IPS-11a (cell line): ENCODE results near the gene NCCRP1.

Experiments used
- H3K4me3 ChIP-seq: one replicate; pipeline ENCODE4 v1.5.1; 2013; ENCODE audit warnings: low read depth, low read length, control low read depth

Gene NCCRP1

DNA sequence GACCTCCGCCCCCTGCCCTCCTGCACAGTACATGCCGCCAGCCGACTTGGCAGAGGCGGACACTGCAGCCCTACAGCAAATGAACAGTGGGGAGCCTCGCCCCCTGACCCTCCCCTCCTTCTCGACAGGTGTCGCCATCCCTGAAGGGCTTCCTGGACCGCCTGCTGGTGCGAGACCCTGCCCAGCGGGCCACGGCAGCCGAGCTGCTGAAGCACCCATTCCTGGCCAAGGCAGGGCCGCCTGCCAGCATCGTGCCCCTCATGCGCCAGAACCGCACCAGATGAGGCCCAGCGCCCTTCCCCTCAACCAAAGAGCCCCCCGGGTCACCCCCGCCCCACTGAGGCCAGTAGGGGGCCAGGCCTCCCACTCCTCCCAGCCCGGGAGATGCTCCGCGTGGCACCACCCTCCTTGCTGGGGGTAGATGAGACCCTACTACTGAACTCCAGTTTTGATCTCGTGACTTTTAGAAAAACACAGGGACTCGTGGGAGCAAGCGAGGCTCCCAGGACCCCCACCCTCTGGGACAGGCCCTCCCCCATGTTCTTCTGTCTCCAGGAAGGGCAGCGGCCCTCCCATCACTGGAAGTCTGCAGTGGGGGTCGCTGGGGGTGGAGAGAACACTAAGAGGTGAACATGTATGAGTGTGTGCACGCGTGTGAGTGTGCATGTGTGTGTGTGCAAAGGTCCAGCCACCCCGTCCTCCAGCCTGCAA lies 18.3 kb upstream of the NCCRP1 start:
- no peak overlapping the region for H3K4me3 ChIP-seq

DNA sequence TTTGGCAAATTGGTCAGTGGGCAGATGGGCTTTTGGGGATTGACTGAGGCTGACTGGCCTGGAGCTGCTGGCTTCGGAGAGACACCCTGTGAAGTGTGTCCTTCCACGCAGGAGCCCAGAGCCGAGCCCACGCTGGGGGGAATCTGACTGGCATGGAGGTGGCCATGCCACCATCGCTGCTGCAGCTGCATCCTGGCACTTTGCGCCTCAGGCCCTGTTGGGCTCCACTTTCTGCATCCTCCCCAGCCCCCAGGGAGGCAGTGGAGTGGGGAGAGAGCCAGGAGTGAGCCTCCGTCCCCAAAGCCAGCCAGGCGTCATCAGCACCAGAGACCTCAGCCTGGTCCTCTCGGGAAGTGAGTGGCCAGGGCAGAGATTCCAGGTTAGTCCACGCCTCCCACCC lies 17.0 kb upstream of the NCCRP1 start:
- no peak overlapping the region for H3K4me3 ChIP-seq

- no peak overlapping the region for H3K4me3 ChIP-seq
These were observed 16.0 kb upstream of the NCCRP1 start for GRCh38 chr19:39180749-39181148.

GRCh38 chr19:39181500-39182173 lies 15.1 kb upstream of the NCCRP1 start:
- no peak overlapping the region for H3K4me3 ChIP-seq

DNA sequence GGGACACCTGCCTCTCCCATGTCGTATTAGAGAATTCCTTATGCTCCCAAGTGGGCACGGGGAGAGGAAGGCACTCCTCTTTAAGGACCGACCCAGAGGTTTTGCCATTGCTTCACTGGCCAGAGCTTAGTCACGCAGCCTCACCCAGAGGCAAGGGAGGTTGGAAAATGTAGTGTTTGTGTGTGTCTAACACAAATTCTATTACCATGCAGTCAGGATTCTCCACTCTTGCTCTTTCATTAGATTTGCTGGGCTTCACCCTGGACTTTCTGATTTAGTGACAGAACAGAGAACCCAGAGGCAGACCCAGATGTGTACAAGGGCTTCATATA lies 14.6 kb upstream of the NCCRP1 start:
- no peak overlapping the region for H3K4me3 ChIP-seq

- H3K4me3 ChIP-seq, result no peak overlapping the region
These were observed 13.7 kb upstream of the NCCRP1 start for GRCh38 chr19:39183104-39183503.

- H3K4me3 ChIP-seq, result no peak overlapping the region
These were observed 10.4 kb upstream of the NCCRP1 start for GRCh38 chr19:39186391-39186790.

DNA sequence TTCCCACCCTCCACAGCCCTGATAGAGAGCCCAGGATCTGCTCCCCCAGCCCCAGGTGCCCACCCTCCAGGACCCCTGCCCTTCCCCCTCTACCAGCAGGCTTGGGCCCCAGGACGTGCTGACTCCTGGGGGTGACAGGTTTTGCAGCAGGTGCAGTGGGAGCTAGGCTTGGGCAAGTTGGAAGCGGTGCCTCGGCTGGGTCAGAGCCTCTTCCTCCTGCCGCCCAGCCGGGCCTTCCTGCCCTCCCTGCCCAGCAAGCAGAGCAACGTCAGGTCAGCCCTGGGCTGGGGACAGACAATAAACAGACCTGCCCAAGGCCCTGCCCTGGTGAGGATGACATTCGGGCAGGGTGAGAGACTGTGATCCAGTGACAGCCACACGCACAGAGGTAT lies 9.2 kb upstream of the NCCRP1 start:
- H3K4me3 ChIP-seq, result no peak overlapping the region

DNA sequence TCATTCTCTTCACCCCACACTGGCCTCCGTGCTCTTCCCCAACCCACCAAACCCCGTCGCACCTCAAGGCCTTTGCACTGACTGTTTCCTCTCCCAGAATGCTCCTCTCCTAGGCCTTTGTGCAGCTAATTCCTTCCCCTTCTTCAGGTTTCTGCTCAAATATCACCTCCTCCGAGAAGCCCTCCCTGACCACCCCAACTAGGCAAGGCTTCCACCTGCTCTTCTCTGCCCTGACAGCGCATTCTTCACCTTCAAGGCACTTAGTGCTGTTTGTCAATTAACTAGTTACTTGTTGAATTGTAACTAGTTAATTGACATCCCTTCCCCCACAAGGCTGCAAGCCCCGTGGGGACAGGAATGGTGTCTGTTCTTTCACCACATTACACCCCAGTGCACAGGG lies 7.8 kb upstream of the NCCRP1 start:
- H3K4me3 ChIP-seq, result no peak overlapping the region

DNA sequence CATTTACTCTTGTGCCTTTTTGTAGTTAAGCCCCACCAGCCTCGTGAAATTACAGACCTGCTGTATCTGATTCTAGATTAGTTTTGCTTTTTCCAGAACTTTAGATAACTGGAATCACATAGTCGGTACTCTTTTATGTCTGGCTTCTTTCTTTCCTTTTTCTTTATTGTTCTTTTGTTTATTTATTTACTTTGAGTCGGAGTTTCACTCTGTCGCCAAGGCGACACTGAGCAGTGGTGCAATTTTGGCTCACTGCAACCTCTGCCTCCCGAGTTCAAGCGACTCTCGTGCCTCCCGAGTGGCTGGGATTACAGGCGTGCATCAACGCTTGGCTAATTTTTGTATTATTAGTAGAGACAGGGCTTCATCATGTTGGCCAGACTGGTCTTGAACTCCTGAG lies 6.0 kb upstream of the NCCRP1 start:
- no peak overlapping the region for H3K4me3 ChIP-seq

DNA sequence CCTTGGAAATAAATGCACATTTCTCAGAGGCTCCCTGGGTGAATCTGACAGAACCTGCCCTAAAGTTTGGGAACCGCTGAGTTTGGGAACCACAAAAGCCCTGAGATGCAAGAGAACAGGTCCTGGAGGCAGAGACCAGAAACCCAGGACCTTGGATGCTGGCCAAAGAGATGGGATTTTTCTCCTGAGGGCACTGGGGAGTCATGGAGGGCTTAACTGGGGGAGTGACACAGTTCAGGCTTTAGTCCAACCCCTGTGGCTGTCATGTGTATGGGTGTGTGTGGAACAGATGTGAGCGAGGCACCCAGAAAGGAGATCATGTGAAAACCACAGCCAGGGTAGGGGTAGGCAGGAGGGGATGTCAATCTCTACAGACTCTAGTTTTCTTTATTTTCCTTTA lies 3.9 kb upstream of the NCCRP1 start:
- H3K4me3 ChIP-seq, result no peak overlapping the region

- H3K4me3 ChIP-seq, result no peak overlapping the region
These were observed 3.0 kb upstream of the NCCRP1 start for GRCh38 chr19:39193803-39194202.

DNA sequence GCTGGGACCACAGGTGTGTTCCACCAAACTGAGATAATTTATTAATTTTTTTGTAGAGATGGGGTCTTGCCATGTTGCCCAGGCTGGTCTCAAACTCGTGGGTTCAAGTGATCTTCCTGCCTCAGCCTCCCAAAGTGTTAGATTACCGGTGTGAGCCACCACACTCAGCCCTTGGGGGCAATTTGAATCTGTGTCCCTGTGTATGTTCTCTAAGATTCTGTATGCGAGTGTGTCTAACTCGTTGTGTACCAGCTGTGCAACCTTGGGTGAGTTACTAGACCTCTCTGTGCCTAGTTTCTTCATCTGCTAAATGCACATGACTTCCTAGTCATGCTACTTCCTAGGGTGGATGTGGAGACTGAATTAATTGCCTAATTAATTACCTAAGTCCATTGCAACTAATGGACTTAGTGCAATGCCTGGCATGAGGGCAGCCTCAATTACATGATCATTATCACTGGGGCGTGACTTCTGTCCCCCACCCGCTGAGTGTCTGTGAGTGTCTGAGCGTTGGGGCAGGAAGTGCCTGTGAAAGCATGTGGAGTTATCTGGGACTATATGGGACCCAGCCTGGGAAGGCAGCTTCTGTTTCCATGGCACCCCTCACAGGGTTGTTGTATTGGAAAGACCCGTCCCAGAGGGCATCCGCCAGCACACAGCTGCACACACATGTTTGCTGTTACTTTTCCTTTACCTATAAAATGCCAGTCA lies 1.8 kb upstream of the NCCRP1 start:
- H3K4me3 ChIP-seq, result no peak overlapping the region

GRCh38 chr19:39195755-39196154 lies 1.0 kb upstream of the NCCRP1 start:
- no peak overlapping the region for H3K4me3 ChIP-seq

DNA sequence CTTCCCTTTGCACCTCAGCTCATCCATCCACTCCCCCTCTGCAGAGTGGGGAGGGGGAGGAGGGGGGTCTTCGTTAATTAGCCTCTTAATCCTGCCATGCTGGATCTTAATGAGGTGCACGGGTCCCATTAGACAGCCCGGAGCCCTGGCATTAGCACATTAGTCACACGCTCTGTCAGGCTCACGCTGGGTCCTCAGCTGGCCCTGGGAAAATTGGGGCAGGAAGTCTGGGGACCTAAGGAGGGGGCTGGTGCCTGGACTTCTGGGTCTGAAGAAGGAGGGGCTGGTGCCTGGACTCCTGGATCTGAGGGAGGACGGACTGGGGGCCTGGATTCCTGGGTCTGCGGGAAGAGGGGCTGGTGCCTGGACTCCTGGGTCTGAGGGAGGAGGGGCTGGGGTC lies 444 bp upstream of the NCCRP1 start:
- no peak overlapping the region for H3K4me3 ChIP-seq

GRCh38 chr19:39197808-39198207 lies 1.0 kb downstream of the NCCRP1 start:
- H3K4me3 ChIP-seq, result no peak overlapping the region

GRCh38 chr19:39199025-39199424 lies 2.3 kb downstream of the NCCRP1 start:
- no peak overlapping the region for H3K4me3 ChIP-seq

GRCh38 chr19:39200066-39200802 lies 3.5 kb downstream of the NCCRP1 start:
- H3K4me3 ChIP-seq, result no peak overlapping the region

GRCh38 chr19:39200803-39201115 lies 4.0 kb downstream of the NCCRP1 start:
- no peak overlapping the region for H3K4me3 ChIP-seq

- no peak overlapping the region for H3K4me3 ChIP-seq
These were observed 6.2 kb downstream of the NCCRP1 start for GRCh38 chr19:39202998-39203355.

GRCh38 chr19:39203372-39204341 lies 6.9 kb downstream of the NCCRP1 start, which contains the start of gene SYCN:
Gene SYCN, minus strand, starts transcription at chr19:39204263. Its CDS starts 9 bp downstream, at chr19:39204254.
- no peak within 1 kb of the TSS for H3K4me3 ChIP-seq
